ENCODE results near the gene ACTN1. TPM values are rescaled to one million over a fixed set of nuclear protein-coding genes. Genes with fewer than 3 reads are reported as not detected.

The ACTN1 gene
- total RNA-seq, 4 donors from 2014 or later = 10.0 to 17.3 (median 14.1) TPM

DNA sequence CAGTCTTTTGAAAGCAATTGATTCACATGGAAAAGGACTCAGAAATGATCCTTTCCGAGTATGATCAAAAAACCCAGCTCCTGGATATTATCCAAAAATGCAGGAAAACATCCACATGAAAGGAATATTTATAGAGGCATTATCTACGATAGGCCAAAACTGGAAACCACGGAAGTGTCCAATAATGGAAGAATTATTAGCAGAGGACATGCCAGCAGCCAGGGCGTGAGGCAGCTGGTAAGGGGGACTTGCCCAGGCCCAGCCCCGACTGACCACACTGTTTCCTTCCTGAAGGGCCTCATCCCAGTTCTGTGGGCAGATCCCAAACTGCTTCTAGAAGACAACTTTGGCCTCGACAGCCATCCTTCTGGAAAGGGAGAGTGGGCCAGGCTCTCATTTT is 20.5 kb downstream of the ACTN1 start:
- ATAC-seq (peak in 1 of 2 donors; percentile 23), DNase-seq (no peak)
- H3K9me3 ChIP-seq = no peaks in the 10 kb centered on the region
- H3K4me3 ChIP-seq = no peak overlapping the region
- TF ChIP-seq CTCF (IDR thresholded peaks at IDR 0.05 in 4 of 5, conservative IDR thresholded peaks at IDR 0.05 in 1 of 5) = no peak
- in situ Hi-C loops (cut with MboI; ENCODE audit: low sequenced_read_pairs in 4 of 4) (no loop called here), intact Hi-C loops (cut with DNase I; ENCODE audit: low total_unique reads) (no loop called here)
- H3K27ac ChIP-seq = peak overlapping the region in 3 of 4 donors; percentile 10 to 66 (median 17)
- H3K4me1 ChIP-seq = peaks cover 15 to 26% of the 10 kb centered on the region in 2 donors
- H3K36me3 ChIP-seq = no peaks in the 10 kb centered on the region
- no peaks in the 10 kb centered on the region for H3K27me3 ChIP-seq

- ATAC-seq (no peak), DNase-seq (no peak)
- intact Hi-C loops (cut with DNase I; ENCODE audit: low total_unique reads) = no loop called here
- Histone ChIP-seq H3K9me3 (no peaks in the 10 kb centered on the region), H3K4me3 (no peak overlapping the region), H3K27me3 (no peaks in the 10 kb centered on the region), H3K36me3 (no peaks in the 10 kb centered on the region), H3K4me1 (peaks cover 21 to 32% of the 10 kb centered on the region in 2 donors), H3K27ac (peak overlapping the region in 3 of 4 donors; percentile 10 to 66 (median 18))
- TF ChIP-seq CTCF (IDR thresholded peaks at IDR 0.05 in 4 of 5, conservative IDR thresholded peaks at IDR 0.05 in 1 of 5) = no peak
- no peak for TF ChIP-seq POLR2A (IDR thresholded peaks at IDR 0.05)
- in situ Hi-C loops (cut with MboI; ENCODE audit: low sequenced_read_pairs in 4 of 4) = no loop called here
These were observed 21.3 kb downstream of the ACTN1 start for GRCh38 chr14:68957775-68958174.

GRCh38 chr14:68956724-68957123 is 22.4 kb downstream of the ACTN1 start:
- DNase-seq (no peak), ATAC-seq (no peak)
- H3K9me3 ChIP-seq = no peaks in the 10 kb centered on the region
- no peaks in the 10 kb centered on the region for H3K36me3 ChIP-seq
- H3K4me1 ChIP-seq = peaks cover 31 to 42% of the 10 kb centered on the region in 2 donors
- in situ Hi-C loops (cut with MboI; ENCODE audit: low sequenced_read_pairs in 4 of 4) = no loop called here
- H3K27ac ChIP-seq = no peak overlapping the region
- intact Hi-C loops (cut with DNase I; ENCODE audit: low total_unique reads) = no loop called here
- TF ChIP-seq CTCF (IDR thresholded peaks at IDR 0.05 in 4 of 5, conservative IDR thresholded peaks at IDR 0.05 in 1 of 5) = no peak
- no peak for TF ChIP-seq POLR2A (IDR thresholded peaks at IDR 0.05)
- no peak overlapping the region for H3K4me3 ChIP-seq
- H3K27me3 ChIP-seq = no peaks in the 10 kb centered on the region

DNA sequence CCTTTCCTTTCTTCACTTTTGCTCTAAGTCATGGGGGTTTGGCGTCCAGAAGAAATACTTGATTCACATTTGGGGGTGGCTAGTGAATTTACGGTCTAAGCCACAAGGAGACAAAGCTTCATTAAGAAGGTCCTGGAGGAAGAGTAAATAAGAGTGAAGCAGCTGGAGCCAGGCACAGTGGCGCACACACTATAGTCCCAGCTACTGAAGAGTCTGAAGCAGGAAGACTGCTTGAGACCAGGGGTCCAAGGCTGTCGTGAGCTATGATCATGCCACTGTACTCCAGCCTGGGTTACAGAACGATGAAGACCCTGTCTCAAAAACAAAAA is 23.3 kb downstream of the ACTN1 start:
- ATAC-seq = no peak
- Histone ChIP-seq H3K4me3 (no peak overlapping the region), H3K36me3 (no peaks in the 10 kb centered on the region), H3K27me3 (no peaks in the 10 kb centered on the region), H3K27ac (peak overlapping the region in 3 of 4 donors; percentile 19 to 64 (median 40)), H3K9me3 (no peaks in the 10 kb centered on the region), H3K4me1 (peaks cover 36 to 50% of the 10 kb centered on the region in 2 donors)
- intact Hi-C loops (cut with DNase I; ENCODE audit: low total_unique reads) (no loop called here), in situ Hi-C loops (cut with MboI; ENCODE audit: low sequenced_read_pairs in 4 of 4) (no loop called here)
- no peak for DNase-seq
- no peak for TF ChIP-seq CTCF (IDR thresholded peaks at IDR 0.05 in 4 of 5, conservative IDR thresholded peaks at IDR 0.05 in 1 of 5)
- TF ChIP-seq POLR2A (IDR thresholded peaks at IDR 0.05) = no peak

GRCh38 chr14:68955164-68955850 is 23.8 kb downstream of the ACTN1 start:
- Histone ChIP-seq H3K27ac (peak overlapping the region in 2 of 4 donors; percentile 40 to 64), H3K36me3 (no peaks in the 10 kb centered on the region), H3K4me1 (peaks cover 36 to 50% of the 10 kb centered on the region in 2 donors), H3K9me3 (no peaks in the 10 kb centered on the region), H3K4me3 (no peak overlapping the region), H3K27me3 (no peaks in the 10 kb centered on the region)
- intact Hi-C loops (cut with DNase I; ENCODE audit: low total_unique reads) = no loop called here
- TF ChIP-seq POLR2A (IDR thresholded peaks at IDR 0.05) (no peak), CTCF (IDR thresholded peaks at IDR 0.05 in 4 of 5, conservative IDR thresholded peaks at IDR 0.05 in 1 of 5) (no peak)
- DNase-seq (peak in 1 of 2 donors; percentile 39), ATAC-seq (peak in 1 of 2 donors; percentile 31)
- in situ Hi-C loops (cut with MboI; ENCODE audit: low sequenced_read_pairs in 4 of 4) = no loop called here
